ENCODE results near the gene VAMP3.

- TF ChIP-seq POLR2A (IDR thresholded peaks at IDR 0.05; ENCODE audit: extremely low read depth, insufficient read length) = no peak
- TF ChIP-seq CTCF (IDR thresholded peaks at IDR 0.05; ENCODE audit: low read depth, low read length) = no peak
- TF ChIP-seq MAX (IDR thresholded peaks at IDR 0.05; ENCODE audit: low read depth, low read length) = no peak
- no peak for TF ChIP-seq MYC (IDR thresholded peaks at IDR 0.05; ENCODE audit: low read depth, low read length)
Observed at GRCh38 chr1:7783826-7784491, 12.9 kb downstream of the VAMP3 start, which contains the start of gene PER3.
